ENCODE data around the gene RPGRIP1L. TPM values are rescaled to one million over a fixed set of nuclear protein-coding genes. Genes with fewer than 3 reads are reported as not detected.

Gene RPGRIP1L
- total and polyA plus RNA-seq, 2 of the 8 experiments (the other 6 are each of a cell fraction or from before 2014, with no cell fraction given): 4.0 to 13.7 TPM

GRCh38 chr16:53703590-53704444, at the start of gene RPGRIP1L, which contains the start of gene FTO (continued):
- TF ChIP-seq, protein P1, sequence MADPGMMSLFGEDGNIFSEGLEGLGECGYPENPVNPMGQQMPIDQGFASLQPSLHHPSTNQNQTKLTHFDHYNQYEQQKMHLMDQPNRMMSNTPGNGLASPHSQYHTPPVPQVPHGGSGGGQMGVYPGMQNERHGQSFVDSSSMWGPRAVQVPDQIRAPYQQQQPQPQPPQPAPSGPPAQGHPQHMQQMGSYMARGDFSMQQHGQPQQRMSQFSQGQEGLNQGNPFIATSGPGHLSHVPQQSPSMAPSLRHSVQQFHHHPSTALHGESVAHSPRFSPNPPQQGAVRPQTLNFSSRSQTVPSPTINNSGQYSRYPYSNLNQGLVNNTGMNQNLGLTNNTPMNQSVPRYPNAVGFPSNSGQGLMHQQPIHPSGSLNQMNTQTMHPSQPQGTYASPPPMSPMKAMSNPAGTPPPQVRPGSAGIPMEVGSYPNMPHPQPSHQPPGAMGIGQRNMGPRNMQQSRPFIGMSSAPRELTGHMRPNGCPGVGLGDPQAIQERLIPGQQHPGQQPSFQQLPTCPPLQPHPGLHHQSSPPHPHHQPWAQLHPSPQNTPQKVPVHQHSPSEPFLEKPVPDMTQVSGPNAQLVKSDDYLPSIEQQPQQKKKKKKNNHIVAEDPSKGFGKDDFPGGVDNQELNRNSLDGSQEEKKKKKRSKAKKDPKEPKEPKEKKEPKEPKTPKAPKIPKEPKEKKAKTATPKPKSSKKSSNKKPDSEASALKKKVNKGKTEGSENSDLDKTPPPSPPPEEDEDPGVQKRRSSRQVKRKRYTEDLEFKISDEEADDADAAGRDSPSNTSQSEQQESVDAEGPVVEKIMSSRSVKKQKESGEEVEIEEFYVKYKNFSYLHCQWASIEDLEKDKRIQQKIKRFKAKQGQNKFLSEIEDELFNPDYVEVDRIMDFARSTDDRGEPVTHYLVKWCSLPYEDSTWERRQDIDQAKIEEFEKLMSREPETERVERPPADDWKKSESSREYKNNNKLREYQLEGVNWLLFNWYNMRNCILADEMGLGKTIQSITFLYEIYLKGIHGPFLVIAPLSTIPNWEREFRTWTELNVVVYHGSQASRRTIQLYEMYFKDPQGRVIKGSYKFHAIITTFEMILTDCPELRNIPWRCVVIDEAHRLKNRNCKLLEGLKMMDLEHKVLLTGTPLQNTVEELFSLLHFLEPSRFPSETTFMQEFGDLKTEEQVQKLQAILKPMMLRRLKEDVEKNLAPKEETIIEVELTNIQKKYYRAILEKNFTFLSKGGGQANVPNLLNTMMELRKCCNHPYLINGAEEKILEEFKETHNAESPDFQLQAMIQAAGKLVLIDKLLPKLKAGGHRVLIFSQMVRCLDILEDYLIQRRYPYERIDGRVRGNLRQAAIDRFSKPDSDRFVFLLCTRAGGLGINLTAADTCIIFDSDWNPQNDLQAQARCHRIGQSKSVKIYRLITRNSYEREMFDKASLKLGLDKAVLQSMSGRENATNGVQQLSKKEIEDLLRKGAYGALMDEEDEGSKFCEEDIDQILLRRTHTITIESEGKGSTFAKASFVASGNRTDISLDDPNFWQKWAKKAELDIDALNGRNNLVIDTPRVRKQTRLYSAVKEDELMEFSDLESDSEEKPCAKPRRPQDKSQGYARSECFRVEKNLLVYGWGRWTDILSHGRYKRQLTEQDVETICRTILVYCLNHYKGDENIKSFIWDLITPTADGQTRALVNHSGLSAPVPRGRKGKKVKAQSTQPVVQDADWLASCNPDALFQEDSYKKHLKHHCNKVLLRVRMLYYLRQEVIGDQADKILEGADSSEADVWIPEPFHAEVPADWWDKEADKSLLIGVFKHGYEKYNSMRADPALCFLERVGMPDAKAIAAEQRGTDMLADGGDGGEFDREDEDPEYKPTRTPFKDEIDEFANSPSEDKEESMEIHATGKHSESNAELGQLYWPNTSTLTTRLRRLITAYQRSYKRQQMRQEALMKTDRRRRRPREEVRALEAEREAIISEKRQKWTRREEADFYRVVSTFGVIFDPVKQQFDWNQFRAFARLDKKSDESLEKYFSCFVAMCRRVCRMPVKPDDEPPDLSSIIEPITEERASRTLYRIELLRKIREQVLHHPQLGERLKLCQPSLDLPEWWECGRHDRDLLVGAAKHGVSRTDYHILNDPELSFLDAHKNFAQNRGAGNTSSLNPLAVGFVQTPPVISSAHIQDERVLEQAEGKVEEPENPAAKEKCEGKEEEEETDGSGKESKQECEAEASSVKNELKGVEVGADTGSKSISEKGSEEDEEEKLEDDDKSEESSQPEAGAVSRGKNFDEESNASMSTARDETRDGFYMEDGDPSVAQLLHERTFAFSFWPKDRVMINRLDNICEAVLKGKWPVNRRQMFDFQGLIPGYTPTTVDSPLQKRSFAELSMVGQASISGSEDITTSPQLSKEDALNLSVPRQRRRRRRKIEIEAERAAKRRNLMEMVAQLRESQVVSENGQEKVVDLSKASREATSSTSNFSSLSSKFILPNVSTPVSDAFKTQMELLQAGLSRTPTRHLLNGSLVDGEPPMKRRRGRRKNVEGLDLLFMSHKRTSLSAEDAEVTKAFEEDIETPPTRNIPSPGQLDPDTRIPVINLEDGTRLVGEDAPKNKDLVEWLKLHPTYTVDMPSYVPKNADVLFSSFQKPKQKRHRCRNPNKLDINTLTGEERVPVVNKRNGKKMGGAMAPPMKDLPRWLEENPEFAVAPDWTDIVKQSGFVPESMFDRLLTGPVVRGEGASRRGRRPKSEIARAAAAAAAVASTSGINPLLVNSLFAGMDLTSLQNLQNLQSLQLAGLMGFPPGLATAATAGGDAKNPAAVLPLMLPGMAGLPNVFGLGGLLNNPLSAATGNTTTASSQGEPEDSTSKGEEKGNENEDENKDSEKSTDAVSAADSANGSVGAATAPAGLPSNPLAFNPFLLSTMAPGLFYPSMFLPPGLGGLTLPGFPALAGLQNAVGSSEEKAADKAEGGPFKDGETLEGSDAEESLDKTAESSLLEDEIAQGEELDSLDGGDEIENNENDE (IDR thresholded peaks at IDR 0.05; ENCODE audit: insufficient replicate concordance, low read length): no peak
- TF ChIP-seq TBP (IDR thresholded peaks at IDR 0.05; ENCODE audit: low read depth, low read length) (peak; percentile 50), RFX5 (IDR thresholded peaks at IDR 0.05; ENCODE audit: borderline replicate concordance, low read depth, low read length) (no peak), EP300 (IDR thresholded peaks at IDR 0.05; ENCODE audit: borderline replicate concordance in 1 of 2, low read depth in 2 of 2, low read length in 2 of 2) (no peak), ASH2L (IDR thresholded peaks at IDR 0.05; ENCODE audit: low read length) (peak; percentile 75), CTBP2 (IDR thresholded peaks at IDR 0.05; ENCODE audit: borderline replicate concordance, insufficient read depth, insufficient read length, low read length) (no peak), SAP30 (IDR thresholded peaks at IDR 0.05; ENCODE audit: insufficient read depth, insufficient replicate concordance, low read length) (peak; percentile 69), JUN (IDR thresholded peaks at IDR 0.05; ENCODE audit: low read depth, low read length) (no peak)
- TF ChIP-seq, protein P2, sequence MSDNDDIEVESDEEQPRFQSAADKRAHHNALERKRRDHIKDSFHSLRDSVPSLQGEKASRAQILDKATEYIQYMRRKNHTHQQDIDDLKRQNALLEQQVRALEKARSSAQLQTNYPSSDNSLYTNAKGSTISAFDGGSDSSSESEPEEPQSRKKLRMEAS (IDR thresholded peaks at IDR 0.05): peak; percentile 67

Data from H1 (cell line).